NAMALWA (cell line): ENCODE results near the gene SETMAR.

Experiments
- DNase-seq: peaks from one replicate; pipeline ENCODE4 v3.0.0-alpha.2; 2015; ENCODE audit warnings: low spot score

SETMAR gene

GRCh38 chr3:4351164-4351855 is 48.1 kb downstream of the SETMAR start:
- no peak for DNase-seq

GRCh38 chr3:4351872-4352271 is 48.7 kb downstream of the SETMAR start:
- DNase-seq: no peak

DNA sequence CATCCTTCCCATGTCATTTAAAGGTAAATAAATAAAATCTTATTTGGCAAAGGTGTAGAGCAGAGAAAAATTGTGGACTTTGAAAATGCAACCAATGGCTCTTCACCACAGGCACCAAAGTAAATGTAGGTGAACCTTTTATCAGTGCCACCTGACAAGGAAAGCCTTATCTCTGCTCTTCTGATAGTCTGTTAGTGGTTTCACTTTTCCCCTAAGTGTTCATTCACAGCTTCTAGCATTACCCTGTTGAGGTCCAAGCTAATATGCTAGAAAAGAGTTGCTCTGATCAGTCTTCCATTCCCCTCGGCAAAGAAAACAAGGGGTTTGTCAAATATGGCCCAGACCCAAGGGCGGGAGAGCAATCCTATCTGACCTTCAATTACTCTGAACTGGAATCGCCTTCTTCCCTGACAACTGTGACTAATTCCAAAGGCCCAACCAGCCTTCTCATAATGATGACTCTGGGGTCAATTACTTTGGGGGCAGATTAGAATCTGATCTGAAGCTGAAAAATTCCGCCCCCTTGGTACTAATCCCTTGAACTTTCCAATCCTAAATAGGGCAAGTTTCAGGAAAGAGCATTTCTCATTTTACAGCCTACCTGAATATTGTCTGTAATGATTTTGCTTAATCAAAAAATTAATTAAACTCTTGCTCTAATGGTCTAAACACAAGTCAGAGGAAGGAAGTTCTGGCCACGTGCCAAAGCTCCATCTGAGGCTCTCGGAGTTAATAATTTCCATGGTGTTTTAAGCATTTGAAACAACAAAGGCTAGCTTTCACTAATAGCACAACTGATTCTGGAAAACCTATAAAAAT is 52.4 kb downstream of the SETMAR start:
- no peak for DNase-seq

- no peak for DNase-seq
These were observed 53.0 kb downstream of the SETMAR start for GRCh38 chr3:4356220-4356540.

- DNase-seq: no peak
These were observed 53.6 kb downstream of the SETMAR start for GRCh38 chr3:4356546-4357410.

GRCh38 chr3:4358273-4358672 is 55.1 kb downstream of the SETMAR start:
- DNase-seq: no peak

DNA sequence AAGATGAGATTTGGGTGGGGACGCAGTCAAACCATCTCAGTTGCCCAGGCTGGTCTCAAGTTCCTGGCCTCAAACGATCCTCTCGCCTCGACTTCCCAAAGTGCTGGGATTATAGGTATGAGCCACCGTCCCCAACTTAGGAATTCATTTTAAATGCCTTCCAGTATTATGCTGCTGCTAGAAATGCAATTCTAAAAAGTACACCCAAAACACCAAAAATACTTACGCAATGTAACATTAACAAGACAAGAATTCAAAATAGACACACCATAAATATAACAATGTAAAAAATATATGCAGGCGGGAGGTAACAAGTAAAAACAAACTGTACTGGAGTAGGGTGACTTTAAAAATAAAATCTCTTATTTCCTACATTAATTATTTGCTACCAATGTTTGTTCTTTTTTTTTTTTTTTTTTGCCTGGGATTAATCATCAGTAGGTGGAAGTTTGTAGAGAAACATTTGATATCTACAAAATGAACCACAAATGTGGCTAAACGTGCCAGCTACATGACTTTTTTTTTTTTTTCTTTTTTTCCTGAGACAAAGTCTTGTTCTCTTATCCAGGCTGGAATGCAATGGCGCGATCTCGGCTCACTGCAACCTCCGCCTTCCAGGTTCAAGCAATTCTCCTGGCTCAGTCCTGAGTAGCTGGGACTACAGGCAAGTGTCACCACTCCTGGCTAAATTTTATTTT is 56.8 kb downstream of the SETMAR start:
- no peak for DNase-seq

DNA sequence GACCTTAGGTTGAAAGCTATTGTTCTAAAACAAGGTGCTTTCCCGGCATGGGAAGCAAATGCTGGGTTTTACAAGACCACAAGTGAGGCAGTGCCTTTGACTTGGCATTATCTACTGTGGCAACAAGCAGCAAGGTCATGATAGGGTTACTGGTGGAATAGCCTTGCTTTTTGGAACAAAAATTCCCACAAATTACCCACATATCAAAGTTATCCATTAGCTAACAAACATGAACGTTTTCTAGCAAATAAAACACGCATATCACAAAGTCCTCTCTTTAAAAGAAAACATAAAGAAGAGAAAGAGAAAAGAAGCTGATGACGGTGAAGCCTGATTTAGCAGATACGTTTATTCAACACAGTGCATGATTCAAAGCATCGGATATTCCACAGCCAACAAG is 57.6 kb downstream of the SETMAR start:
- DNase-seq: no peak

DNA sequence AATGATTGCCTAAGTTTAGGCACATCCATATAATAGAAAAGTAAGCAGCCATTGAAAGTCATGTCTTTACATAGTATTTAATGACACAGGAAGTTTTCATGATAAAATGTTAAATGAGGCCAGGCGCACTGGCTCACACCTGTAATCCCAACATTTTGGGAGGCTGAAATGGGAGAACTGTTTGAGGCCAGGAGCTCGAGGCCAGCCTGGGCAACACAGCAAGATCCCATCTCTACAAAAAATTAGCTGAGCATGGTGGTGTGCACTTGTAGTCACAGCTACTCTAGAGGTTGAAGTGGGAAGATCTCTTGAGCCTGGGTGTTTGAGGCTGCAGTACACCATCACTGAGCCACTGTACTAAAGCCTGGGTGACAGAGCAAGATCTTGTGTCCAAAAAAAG is 59.4 kb downstream of the SETMAR start:
- no peak for DNase-seq
